ENCODE measurements around the gene HHLA2.
A peak's percentile ranks its signal among the peaks of the same experiment; 100 is the strongest.

The HHLA2 gene

DNA sequence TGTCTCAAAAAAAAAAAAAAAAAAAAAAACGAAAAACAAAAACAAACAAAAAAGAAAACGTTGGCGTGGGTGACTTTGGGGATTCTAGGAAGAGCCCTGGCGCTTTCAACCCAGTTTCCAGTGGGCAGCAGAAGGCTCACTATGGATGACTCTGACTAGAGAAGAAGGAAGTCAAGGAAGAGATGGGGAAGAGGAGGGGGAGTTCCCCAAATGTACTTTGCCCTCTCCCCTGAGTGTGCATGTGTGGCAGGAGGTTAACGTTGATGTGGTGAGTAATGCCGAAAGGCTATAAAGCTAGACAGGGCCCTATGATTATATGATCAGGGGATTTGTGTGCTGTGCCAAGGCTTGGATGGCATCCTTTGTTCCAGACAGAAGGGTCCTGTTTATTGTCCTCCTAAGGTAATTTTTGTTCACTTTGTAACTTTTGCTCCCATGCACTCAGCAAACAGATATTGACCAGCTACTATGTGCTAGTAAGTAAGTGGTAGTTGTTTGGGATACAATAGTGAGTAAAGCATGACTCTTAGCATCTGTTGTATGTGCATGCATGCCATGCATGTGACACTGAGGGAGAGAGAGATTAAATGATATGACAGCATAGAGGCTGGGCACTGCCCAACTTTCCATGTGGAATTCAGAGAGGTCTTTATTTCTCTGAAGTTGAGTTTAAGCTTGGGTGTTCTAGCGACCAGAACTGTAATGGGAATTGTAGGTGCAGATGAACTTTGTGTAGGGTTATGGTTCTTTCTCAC is 750 bp upstream of the HHLA2 start:
- no peak for DNase-seq (ENCODE audit: low read depth, low spot score)
- H3K4me3 ChIP-seq (ENCODE audit: low read length) = no peak overlapping the region

DNA sequence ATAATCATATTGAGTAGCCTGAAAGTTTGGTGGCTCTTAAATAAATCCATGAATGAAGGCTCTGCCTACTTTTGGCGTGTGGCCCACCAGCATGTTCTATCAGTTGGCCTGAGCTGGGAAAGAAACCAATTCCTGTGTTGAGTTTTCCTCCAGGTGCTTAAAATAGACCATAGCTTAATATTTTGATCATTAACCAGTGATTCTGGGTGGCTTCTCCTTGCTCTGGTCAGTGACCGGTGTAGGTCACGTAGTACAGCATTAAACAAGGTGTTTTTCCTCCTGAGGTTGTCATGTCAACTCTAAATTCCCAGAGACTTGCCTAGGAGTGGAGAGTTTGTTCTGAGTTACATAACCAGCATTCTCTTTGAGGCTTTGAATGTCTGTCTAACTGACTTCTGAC is 1.3 kb downstream of the HHLA2 start:
- no peak for DNase-seq (ENCODE audit: low read depth, low spot score)

DNA sequence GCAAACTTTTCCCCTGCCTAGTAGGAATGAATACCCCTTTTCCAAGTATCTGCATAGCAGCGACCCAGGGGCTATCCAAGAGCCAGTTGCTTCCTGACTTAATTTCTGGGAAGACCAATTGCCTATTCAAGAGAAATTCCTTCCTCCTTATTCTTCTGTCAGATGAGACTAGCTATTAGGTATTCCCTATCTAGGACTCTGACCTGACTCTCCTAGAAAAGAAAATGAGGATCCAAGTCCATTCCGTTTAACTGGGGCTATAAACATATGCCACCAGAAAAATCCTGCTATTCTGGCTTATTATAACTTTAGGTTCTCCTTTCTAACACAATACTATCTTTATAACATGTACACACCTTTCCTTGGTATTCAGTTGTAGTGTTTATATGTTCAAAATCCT is 1.7 kb downstream of the HHLA2 start:
- H3K4me3 ChIP-seq (ENCODE audit: low read length) = no peak overlapping the region
- no peak for DNase-seq (ENCODE audit: low read depth, low spot score)

More for the DNA sequence above, 1.3 kb downstream of the HHLA2 start:
- no peak overlapping the region for H3K4me3 ChIP-seq (ENCODE audit: low read length)

DNA sequence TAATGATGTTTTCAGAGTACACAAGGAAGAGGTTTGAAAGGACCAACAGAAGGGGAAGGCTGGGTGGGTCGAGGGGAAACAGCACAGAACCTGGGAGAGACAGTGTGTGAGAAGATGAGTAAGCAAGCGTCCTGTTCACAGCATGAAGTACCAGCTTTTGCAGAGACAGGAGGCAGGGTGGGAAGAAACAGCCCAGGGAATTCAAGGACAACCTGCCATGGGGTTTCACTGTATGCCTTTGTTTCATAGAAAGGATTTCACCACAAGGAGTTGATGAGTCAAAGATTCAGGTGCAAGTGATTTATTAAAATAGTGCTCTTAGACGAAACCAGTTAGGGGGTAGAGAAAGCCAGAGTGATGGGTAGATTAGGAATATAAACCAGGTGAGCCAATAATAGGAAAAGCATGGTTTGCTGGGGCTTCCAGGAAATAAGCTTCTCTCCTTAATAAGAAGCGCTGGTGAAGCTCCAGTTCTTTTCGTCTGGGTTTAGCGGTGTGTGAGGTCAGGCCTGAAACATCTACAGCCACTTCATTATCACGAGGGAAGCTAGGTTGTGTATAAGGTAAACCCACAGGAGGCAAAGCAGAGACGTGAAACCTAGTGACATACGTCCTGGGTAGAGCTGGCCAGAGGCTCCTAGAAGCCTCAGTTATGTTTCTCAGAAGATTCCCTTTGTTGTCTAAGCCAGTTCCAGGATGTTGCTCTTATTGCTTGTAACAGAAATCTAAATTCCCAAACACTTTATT is 3.9 kb downstream of the HHLA2 start:
- DNase-seq (ENCODE audit: low read depth, low spot score) = no peak
- H3K4me3 ChIP-seq (ENCODE audit: low read length) = no peak overlapping the region

DNA sequence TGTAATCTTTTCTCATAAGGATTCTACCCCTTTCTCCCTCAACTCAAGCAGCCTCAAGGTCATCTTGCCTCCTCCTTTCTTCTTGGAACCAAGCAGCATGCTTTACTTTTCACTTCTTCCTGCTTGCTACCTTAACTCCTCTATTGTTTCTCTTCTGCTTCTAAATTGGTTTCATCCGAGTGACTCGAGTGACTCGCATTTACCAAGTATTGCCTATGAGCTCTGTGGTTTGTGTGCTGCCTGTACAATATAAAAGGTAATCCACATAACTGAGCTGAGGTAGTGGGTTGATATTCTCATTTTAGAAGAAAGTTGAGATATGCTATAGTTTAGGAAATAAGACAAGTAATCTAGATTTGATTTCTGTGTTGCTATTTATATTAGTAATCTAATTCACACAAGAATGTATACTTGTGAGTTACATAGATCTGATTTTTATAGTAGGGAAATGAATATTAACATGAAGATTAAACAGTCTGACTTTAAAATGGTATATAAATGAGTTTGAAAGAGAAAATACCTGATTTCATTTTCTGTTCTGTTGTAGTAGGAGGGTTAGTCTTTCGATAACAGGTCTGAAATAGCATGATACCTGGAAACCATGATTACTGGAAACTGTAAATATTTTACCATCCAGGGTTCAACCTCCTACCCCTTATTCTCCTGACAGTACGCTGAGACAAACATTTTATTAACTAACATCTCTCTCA is 5.5 kb downstream of the HHLA2 start:
- no peak overlapping the region for H3K4me3 ChIP-seq (ENCODE audit: low read length)
- DNase-seq (ENCODE audit: low read depth, low spot score) = no peak

DNA sequence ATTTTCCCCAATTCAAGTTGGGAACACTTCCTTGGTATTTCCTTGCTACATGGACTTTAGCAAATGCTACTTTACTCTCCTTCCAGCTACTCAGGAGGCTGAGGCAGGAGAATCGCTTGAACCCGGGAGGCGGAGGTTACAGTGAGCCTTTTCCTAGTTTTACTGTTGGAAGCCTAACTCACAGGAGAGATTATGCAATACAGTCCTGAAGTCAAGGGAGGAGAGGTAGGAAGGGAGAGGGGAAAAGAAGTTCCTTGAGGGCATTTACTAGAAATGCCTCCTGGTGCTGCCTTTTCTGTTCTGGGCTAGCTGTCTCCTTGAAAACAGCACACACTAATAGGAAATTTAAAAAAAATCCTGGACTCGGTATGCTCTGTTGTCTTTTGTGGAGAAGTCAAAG is 6.2 kb downstream of the HHLA2 start:
- no peak for DNase-seq (ENCODE audit: low read depth, low spot score)
- no peak overlapping the region for H3K4me3 ChIP-seq (ENCODE audit: low read length)

DNA sequence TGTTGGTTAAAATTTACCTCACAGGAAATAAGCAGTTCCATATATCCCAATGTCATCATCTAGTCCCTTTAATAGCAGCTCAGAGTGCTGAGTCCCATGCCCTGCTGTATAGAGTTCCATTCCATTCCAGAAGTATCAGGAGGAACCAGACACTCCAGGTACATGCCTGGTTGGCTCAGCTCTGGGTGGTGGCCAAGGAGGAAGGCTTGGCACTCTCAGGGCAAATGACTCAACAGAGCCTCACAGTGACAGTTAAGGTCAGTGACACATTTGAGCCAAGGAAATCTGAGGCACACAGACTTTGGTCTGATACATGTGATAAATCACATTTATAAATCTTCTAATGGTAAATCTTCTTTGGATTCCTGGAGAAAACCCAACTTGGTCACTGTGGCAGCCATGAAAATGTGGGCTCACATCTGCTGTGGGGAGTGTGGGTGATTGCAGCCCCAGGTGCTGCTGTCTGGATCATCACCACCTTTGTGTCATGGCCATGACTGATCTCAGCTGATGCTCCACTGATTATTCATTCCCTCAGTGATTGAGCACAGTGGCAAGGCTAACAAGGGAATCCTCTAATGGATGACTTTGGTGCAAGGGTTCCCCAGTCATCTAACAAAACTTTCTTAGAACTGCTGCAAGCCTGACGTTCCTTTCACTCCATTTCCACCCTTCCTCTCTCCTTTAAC is 9.3 kb downstream of the HHLA2 start:
- no peak overlapping the region for H3K4me3 ChIP-seq (ENCODE audit: low read length)
- DNase-seq (ENCODE audit: low read depth, low spot score) = no peak

DNA sequence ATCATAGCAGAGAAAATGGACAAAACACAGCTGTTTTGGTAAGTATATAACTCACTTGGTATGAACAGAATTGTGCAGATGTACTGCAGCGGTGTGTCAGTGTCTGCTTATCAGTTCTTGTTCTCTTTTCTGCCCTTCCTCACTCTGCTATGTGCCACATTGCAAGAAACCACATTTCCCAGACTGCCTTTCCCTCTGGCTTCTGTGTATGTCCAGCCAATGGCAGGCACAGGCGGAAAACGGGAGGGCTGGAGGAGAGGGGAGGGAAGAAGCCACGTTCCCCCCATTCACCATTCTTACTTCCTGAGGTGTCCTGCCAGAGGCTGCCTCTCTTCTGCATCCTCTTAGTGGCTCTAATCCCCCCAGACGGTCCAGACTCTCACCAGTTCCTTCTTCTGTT is 15.4 kb downstream of the HHLA2 start:
- no peak overlapping the region for H3K4me3 ChIP-seq (ENCODE audit: low read length)
- no peak for DNase-seq (ENCODE audit: low read depth, low spot score)

DNA sequence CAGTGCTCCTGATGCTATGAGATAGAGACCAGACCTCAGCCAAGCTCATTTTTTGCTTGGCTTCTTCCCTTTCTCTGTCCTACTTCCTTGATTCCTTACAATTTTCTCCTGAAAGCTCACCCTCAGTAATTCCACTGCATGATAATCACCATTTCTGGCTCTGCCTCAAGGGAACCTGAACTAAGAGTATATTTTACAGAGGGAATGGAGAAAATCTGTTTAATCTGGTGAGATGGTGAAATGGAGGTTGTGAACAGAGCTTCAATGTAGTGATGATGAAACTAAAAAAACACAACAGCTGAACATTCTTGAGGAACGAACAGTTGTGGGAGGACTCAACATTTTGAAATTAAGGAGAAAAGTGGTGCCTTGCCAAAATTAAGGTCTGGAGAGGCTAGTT is 16.3 kb downstream of the HHLA2 start:
- H3K4me3 ChIP-seq (ENCODE audit: low read length) = no peak overlapping the region
- DNase-seq (ENCODE audit: low read depth, low spot score) = no peak

DNA sequence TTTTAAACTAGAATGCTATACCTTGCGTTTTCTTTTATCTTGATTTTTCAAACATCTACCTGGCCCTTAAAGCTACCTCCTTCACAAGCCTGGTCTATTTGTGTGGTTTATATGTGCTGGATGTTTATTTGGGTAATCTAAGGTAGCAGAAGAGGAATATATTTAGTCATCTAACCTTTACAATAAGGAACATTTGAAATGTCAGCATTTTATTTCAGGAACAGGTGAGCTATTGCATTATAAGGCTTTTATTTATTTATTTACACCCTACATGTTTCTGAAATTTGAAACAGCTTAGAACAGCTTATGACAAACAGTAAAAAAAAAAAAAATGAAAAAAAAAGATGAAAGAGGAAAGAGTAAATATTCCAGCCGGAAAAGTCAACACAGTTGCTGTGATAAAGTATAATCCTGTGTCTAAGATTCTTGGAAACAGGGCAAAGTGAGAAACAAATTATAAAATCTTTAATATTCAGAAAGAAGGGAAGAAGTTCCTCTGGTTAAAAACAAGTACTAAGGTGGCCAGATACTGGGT is 19.5 kb downstream of the HHLA2 start:
- H3K4me3 ChIP-seq (ENCODE audit: low read length) = no peak overlapping the region
- no peak for DNase-seq (ENCODE audit: low read depth, low spot score)

DNA sequence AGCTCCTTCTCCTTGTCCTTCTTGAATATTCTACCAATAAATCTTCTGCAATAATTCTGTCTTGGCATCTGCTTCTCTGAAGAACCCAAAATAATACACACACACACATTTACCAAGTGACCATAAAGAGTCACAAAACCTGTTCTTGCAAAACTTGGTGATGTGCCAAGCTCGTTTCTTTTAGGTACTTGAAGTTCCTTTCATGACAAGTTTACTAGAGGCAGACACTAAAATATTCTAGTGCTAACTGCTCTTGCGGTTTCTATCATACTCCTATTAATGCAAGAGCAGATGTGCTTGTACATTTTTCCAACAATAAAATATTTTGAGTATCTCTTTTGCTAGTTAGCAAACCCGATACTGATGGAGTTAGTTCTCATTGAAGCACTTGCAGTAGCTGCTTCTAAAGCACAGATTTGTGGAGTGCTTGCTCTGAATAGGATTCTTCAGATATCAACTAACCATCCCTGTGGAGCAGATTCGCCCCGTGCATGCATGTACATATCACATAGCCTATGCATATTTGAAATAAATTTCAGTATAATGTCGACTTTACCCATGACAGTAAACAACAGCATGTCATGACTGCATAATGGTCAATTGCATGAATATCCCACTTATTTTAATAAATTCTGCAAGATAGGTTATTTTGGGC is 23.2 kb downstream of the HHLA2 start:
- DNase-seq (ENCODE audit: low read depth, low spot score) = no peak
- no peak overlapping the region for H3K4me3 ChIP-seq (ENCODE audit: low read length)

DNA sequence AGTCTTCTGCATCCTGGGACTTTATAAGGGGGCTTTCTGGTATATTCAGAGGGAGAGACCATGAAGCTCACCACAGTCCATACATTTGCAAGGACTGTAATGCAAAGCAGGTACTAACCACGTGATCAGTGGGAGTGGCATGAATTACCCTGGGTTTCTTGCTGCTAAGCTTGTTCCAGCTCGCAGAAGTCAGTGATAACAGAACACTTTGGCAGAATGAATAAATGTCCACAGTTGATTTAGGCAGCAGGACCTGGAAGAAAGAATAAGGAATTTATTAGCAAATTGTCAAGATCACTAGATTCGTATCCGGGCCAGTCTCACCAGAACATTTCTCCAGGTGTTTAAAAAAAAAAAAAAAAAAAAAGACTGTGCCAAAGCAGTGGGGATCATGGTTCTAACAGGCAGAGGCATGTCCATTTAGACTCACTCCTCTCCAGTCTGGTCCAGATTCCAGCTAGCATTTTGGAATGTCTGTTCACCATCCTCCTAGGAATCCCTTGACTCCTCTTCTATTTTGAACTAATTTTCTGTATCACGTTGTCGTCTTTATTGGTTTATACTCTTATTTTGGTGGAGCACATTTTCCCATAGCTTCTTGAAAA is 24.5 kb downstream of the HHLA2 start:
- no peak overlapping the region for H3K4me3 ChIP-seq (ENCODE audit: low read length)
- no peak for DNase-seq (ENCODE audit: low read depth, low spot score)

DNA sequence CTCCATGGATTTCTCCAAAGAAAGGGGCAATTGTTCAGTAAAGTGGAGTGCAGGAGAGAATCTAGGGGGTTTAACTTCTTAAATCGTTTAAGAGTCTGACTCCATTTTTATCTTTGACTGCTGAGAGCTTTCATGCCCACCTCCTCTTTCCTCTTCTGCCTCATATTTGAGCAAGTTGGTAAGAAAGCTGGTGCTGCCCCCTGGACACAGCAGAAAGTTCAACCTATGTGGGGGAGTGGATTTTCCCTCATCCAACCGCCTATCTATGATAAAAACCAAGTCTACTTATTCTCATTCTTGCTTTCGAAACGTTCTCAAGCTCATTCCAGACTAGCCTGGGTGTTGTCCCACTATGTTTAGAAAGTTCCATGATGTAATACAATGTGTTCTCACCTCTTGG is 26.0 kb downstream of the HHLA2 start:
- no peak overlapping the region for H3K4me3 ChIP-seq (ENCODE audit: low read length)
- peak; percentile 25 for DNase-seq (ENCODE audit: low read depth, low spot score)

DNA sequence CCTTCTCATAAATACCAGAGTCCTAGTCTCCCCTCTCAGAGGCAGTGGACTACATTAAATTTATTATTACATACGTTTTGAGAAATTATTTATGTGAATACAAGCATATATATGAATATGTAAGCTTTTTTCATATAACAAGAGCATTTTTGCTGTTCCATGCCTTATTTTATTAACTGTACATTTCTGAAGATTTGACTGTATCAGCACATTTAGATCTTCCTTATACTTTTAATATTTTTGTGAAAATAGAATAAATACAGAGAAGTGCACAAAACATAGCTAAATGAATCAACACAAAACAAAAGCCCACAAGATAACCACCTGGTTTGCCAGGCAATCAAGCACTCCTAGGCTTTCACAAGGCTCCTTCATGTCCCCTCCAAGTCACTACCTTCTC is 27.8 kb downstream of the HHLA2 start:
- no peak overlapping the region for H3K4me3 ChIP-seq (ENCODE audit: low read length)
- no peak for DNase-seq (ENCODE audit: low read depth, low spot score)

DNA sequence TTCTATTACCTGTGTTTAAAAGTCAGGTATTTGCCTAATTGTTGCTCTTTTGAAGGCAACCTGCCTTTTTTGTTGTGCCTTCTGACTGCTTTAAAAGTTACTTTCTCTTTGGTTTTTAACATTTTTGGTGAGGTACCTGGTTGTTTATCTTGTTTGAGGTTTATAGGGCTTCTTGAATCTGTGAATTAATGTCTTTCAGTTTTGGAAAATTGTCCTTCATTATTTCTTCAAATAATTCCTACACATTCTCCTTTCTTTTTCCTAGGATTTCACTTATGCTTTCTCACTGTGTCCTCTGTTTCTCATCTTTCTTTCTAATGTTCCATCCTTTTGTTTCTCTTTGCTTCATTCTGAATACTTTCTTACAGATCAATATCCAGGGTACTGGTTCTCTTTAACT is 30.8 kb downstream of the HHLA2 start:
- H3K4me3 ChIP-seq (ENCODE audit: low read length) = no peak overlapping the region
- no peak for DNase-seq (ENCODE audit: low read depth, low spot score)

DNA sequence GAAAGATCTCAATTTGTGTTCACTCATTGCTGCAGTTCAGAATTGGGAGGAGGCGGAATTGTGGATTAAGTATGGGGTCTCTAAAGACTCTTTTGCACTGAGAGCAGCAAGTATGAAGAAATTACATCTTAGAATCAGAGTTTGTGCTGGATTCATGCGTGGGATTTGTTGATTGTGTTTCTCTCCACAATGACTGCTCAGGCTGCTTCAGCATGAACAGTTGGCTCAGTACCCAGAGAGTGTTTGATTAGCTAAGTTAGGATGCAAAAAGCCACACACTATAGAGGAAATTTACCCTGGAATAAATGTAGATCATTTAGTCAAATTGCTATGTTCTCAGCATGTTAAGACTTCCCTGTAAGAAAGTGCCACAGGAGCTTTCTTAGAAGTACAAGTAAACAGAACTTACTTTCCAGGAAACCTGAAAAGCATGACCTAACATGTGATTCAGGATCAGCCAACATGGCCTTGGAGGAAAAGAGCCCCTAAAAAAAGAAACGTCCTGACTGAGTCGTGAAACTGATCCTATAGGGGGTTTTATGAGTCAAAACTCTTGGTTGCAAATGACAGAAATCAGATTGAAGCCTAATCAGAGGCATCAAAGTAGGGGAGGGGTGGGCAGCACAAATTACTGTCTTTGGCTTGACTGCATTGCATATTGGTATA is 32.6 kb downstream of the HHLA2 start:
- H3K4me3 ChIP-seq (ENCODE audit: low read length) = no peak overlapping the region
- DNase-seq (ENCODE audit: low read depth, low spot score) = no peak

DNA sequence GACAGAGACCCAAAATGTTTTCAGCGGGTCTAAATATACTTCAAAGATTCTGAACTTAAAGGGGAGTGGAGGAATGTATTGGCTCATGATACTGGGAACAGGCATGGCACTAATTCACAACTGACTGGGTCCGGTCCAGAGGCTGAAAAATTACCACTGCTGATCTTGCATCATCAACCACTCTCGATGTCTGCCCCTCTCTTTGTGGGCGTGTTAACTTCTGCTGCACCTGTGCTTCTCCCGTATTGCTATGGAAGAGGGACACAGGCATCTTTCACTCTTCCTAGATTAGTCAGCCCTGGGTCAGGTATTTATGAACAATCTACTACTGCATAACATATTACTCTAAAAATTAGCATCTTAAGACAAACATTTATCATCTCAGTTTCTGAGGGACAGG is 33.2 kb downstream of the HHLA2 start:
- no peak for DNase-seq (ENCODE audit: low read depth, low spot score)
- no peak overlapping the region for H3K4me3 ChIP-seq (ENCODE audit: low read length)

DNA sequence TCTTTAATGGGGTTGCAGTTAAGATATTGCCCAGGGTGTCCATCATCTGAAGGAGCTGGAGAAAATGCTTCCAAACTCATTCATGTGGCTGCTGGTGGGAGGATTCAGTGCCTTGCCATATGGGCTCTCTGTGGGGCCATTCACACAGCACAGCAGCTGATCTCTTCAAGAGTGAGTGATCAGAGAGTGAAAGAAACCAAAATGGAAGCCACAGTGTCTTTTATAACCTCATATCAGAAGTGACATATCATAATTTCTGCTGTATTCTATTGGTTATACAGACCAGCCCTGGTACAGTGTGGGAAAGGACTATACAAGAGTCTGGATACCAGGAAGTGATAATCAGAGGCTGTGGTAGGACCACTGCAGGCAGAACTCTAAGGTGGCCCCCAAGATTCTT is 33.6 kb downstream of the HHLA2 start:
- DNase-seq (ENCODE audit: low read depth, low spot score) = no peak

More for the DNA sequence above, 33.6 kb downstream of the HHLA2 start:
- H3K4me3 ChIP-seq (ENCODE audit: low read length) = no peak overlapping the region
